ENCODE measurements around the gene SLC36A2. TPM values are rescaled to one million over a fixed set of nuclear protein-coding genes. Genes with fewer than 3 reads are reported as not detected.

The SLC36A2 gene
- total RNA-seq, 2 experiments from 2014 or later = not detected

DNA sequence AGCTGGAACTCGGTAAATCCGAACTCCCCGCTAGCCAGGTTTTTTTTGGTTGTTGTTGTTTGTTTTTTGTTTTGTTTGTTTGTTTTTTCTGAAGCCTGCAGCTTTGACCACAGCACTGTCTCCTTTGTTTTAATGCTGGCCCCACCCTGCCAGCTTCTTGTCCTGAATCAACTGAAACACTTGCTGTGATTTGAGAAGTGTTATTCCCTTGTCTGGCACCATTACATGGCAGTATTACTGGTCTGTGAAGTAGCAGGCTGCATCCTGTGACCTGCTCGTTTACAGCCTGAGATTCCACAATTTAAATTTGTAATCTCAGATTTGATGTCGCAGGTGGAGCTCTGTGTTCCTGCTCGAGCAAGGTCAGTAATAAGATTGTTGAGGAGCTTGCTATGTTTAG lies 1.4 kb upstream of the SLC36A2 start:
- no peak overlapping the region for H2AFZ ChIP-seq (ENCODE audit: low read length)
- intact Hi-C loops (cut with micrococcal nuclease; ENCODE audit: unreplicated experiment) = no loop called here
- H3K4me2 ChIP-seq (ENCODE audit: low read length) = no peak overlapping the region
- H4K20me1 ChIP-seq (ENCODE audit: insufficient read depth, low read length) = no peaks in the 10 kb centered on the region
- ChIA-PET POLR2A (interaction anchor here (0.5 to 1.0 kb wide), 3 partner anchors 13 to 1480 kb away, joined by 3 to 5 read pairs (median 3); no protein-coding TSS in a partner anchor), CTCF (ENCODE audit: unreplicated experiment) (no interaction called here)
- no peaks in the 10 kb centered on the region for H3K79me2 ChIP-seq (ENCODE audit: insufficient read depth, low read depth, low read length)
- H3K4me3 ChIP-seq (ENCODE audit: low read depth, low read length, poor library complexity, severe bottlenecking) = no peak overlapping the region
- TF ChIP-seq, protein P1, sequence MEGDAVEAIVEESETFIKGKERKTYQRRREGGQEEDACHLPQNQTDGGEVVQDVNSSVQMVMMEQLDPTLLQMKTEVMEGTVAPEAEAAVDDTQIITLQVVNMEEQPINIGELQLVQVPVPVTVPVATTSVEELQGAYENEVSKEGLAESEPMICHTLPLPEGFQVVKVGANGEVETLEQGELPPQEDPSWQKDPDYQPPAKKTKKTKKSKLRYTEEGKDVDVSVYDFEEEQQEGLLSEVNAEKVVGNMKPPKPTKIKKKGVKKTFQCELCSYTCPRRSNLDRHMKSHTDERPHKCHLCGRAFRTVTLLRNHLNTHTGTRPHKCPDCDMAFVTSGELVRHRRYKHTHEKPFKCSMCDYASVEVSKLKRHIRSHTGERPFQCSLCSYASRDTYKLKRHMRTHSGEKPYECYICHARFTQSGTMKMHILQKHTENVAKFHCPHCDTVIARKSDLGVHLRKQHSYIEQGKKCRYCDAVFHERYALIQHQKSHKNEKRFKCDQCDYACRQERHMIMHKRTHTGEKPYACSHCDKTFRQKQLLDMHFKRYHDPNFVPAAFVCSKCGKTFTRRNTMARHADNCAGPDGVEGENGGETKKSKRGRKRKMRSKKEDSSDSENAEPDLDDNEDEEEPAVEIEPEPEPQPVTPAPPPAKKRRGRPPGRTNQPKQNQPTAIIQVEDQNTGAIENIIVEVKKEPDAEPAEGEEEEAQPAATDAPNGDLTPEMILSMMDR (conservative IDR thresholded peaks at IDR 0.05; ENCODE audit: low read length) = no peak
- no peak for TF ChIP-seq EZH2phosphoT487 (IDR thresholded peaks at IDR 0.05; ENCODE audit: borderline replicate concordance, low read depth, low read length)
- H3K27ac ChIP-seq (ENCODE audit: low read depth, low read length, poor library complexity, severe bottlenecking) = no peak overlapping the region
- no TSS peak for BruUV-seq (replicated peaks)
- no peaks in the 10 kb centered on the region for H3K9me2 ChIP-seq (ENCODE audit: insufficient read depth, low read length)
- no peak for DNase-seq (ENCODE audit: low spot score)
- H3K36me3 ChIP-seq (ENCODE audit: insufficient read depth, low read length) = no peaks in the 10 kb centered on the region
- no peaks in the 10 kb centered on the region for H3K4me1 ChIP-seq (ENCODE audit: insufficient read depth, low read length, poor library complexity, severe bottlenecking)
- H3K9me3 ChIP-seq (ENCODE audit: low read length) = no peaks in the 10 kb centered on the region

DNA sequence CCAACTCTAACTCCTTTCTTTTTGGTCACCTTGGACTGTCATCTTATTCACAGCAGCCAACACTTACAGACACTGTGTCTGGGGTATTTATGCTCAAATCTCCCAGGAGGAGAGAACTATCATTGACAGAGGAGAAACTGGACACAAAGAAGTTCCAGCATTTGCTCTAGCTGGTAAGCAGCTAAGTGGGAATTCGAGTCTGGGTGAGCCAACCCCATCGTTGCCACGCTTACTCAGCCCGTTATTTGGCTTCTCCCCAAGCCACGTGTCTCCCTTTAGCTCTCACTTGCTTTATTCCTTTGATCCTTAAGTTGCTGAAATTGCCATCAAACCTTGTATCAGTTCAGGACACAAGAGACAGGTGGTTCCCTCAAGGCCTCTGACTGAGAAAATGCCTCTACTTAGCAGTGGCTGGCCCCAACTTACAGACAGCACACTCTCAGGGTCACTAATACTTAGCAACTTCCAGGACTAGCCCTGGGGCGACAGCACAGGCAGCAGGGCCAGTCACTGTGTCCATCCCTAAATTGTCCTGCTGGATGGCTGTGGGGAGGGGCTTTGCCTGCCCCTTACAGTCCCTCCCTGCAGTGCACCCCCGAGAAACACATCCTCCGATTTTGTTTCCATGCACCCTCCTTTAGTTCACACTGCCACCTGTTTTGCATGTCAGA lies 1.4 kb downstream of the SLC36A2 start:
- ChIA-PET CTCF (ENCODE audit: unreplicated experiment) (no interaction called here), POLR2A (interaction anchor here (0.6 kb wide), 1 partner anchor 189 kb away, joined by 3 read pairs; no protein-coding TSS in a partner anchor)
- Histone ChIP-seq H3K4me1 (ENCODE audit: insufficient read depth, low read length, poor library complexity, severe bottlenecking) (no peaks in the 10 kb centered on the region), H2AFZ (ENCODE audit: low read length) (no peak overlapping the region), H3K27ac (ENCODE audit: low read depth, low read length, poor library complexity, severe bottlenecking) (no peak overlapping the region), H4K20me1 (ENCODE audit: insufficient read depth, low read length) (no peaks in the 10 kb centered on the region), H3K4me2 (ENCODE audit: low read length) (no peak overlapping the region), H3K9me3 (ENCODE audit: low read length) (no peaks in the 10 kb centered on the region), H3K9me2 (ENCODE audit: insufficient read depth, low read length) (no peaks in the 10 kb centered on the region), H3K36me3 (ENCODE audit: insufficient read depth, low read length) (no peaks in the 10 kb centered on the region), H3K4me3 (ENCODE audit: low read depth, low read length, poor library complexity, severe bottlenecking) (no peak overlapping the region), H3K79me2 (ENCODE audit: insufficient read depth, low read depth, low read length) (no peaks in the 10 kb centered on the region)
- no peak for TF ChIP-seq EZH2phosphoT487 (IDR thresholded peaks at IDR 0.05; ENCODE audit: borderline replicate concordance, low read depth, low read length)
- TF ChIP-seq, protein P1 (conservative IDR thresholded peaks at IDR 0.05; ENCODE audit: low read length) = no peak
- DNase-seq (ENCODE audit: low spot score) = no peak
- no TSS peak for BruUV-seq (replicated peaks)
- intact Hi-C loops (cut with micrococcal nuclease; ENCODE audit: unreplicated experiment) = no loop called here

DNA sequence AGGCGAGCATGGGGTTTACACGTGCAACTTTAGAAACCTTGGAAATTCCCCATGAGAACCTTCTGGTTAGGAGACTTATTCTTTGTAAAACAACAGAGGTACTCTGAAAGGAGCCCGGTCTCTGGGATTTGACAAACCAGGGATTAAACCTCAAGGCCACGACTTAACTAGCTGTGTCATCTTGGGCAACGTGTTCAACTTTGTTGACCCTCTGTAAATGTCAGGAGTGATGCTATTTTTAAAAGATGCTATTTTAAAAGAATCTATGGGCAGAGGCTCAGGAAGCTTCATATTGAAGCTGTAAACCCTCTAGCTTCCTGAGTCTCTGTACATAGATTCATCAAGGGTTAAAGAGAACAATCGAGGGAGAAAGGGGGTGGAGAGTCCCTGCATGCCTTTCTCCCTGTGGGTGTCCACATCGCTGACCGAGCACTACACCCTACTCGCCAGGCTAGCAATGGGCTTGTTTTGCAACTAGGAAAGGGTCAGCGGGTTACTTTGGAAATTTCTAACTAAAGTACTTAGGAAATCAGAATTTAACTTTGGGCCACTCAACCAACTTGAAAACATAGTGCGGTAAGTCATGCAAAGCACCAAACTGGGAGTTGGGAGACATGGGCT lies 2.1 kb downstream of the SLC36A2 start:
- Histone ChIP-seq H3K4me1 (ENCODE audit: insufficient read depth, low read length, poor library complexity, severe bottlenecking) (no peaks in the 10 kb centered on the region), H3K79me2 (ENCODE audit: insufficient read depth, low read depth, low read length) (no peaks in the 10 kb centered on the region), H4K20me1 (ENCODE audit: insufficient read depth, low read length) (no peaks in the 10 kb centered on the region), H2AFZ (ENCODE audit: low read length) (no peak overlapping the region), H3K9me2 (ENCODE audit: insufficient read depth, low read length) (no peaks in the 10 kb centered on the region), H3K9me3 (ENCODE audit: low read length) (no peaks in the 10 kb centered on the region), H3K27ac (ENCODE audit: low read depth, low read length, poor library complexity, severe bottlenecking) (no peak overlapping the region), H3K4me2 (ENCODE audit: low read length) (no peak overlapping the region), H3K36me3 (ENCODE audit: insufficient read depth, low read length) (no peaks in the 10 kb centered on the region), H3K4me3 (ENCODE audit: low read depth, low read length, poor library complexity, severe bottlenecking) (no peak overlapping the region)
- CTCF ChIA-PET (ENCODE audit: unreplicated experiment) = no interaction called here
- POLR2A ChIA-PET = interaction anchor here (0.6 to 0.7 kb wide), 2 partner anchors 189 to 341 kb away, joined by 3 read pairs; no protein-coding TSS in a partner anchor
- BruUV-seq (replicated peaks) = no TSS peak
- no peak for TF ChIP-seq EZH2phosphoT487 (IDR thresholded peaks at IDR 0.05; ENCODE audit: borderline replicate concordance, low read depth, low read length)
- TF ChIP-seq, protein P1 (conservative IDR thresholded peaks at IDR 0.05; ENCODE audit: low read length) = no peak
- no peak for DNase-seq (ENCODE audit: low spot score)
- intact Hi-C loops (cut with micrococcal nuclease; ENCODE audit: unreplicated experiment) = no loop called here

Measured in OCI-LY7 (cell line).